Stimulated activated CD8-positive, alpha-beta memory T cell treated with anti-CD3 and anti-CD28 coated beads, Interleukin-15, amount 100 ng/mL, for 4 hours (primary cell): ENCODE measurements around the gene C2CD4A.
A peak's percentile ranks its signal among the peaks of the same experiment; 100 is the strongest.

Experiments
- DNase-seq, 2 donors: peaks; one replicate each; pipeline ENCODE4 v3.0.0-alpha.2; 2020; ENCODE audit warnings: low read depth in 2 of 2

C2CD4A gene

DNA sequence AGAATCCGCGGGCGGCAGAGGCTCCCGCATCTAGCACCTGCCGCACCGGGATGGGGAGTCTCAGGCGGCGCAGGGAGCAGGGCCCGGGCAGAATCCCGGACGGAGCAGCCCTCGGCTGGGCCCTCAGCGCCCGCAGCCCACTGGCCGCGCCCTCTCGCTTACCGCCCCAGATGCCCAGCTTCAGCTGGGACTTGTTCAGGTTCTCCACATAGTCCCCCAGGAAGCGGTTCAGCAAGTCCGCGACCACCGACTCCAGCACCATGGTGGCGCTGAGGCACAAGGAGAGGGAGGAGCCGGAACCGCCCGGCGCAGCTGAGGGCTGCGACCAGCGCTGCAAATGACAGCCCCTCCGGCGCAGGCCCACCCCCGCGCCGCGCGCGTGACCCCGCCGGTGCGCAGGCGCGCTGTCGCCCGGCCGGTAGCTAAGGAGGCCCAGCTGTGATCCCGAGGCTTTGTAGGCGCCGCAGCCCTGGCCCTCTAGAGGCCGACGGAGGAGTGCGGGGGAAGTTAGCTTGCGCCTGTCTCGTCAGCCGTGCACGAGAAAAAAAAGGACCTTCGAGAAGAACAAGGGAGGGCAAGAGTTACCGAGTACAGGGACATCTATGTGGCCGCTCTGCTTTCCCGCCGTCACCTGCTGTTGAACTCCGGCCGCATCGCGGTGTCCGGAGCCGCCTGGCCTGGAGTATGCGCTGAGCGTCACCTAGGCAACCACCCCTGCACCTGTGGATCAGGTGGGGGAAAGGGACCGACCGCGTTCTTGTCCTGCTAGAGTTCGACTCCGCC lies 6.5 kb upstream of the C2CD4A start, which contains the start of gene VPS13C:
Gene VPS13C, minus strand, starts transcription at position 335 of the 783 bp plus-strand sequence. Its CDS starts 73 bp downstream, at position 262.
- DNase-seq, result peak; percentile 82 to 90

DNA sequence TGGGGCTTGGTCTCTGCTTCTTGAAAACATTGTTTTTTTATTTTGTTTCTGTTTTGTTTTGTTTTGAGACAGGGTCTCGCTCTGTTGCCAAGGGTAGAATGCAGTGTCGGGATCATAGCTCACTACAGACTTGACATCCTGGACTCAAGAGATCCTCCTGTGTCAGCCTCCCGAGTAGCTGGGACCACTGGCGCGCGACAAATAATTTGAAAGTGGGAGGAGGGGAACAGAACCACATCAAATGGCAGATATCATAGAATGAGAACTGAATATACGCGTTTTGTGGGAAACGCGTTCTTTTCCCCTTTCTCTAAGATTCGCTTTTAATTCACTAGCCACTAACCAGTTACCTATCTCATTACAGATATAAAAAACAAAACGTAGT lies 5.9 kb upstream of the C2CD4A start:
- no peak for DNase-seq

DNA sequence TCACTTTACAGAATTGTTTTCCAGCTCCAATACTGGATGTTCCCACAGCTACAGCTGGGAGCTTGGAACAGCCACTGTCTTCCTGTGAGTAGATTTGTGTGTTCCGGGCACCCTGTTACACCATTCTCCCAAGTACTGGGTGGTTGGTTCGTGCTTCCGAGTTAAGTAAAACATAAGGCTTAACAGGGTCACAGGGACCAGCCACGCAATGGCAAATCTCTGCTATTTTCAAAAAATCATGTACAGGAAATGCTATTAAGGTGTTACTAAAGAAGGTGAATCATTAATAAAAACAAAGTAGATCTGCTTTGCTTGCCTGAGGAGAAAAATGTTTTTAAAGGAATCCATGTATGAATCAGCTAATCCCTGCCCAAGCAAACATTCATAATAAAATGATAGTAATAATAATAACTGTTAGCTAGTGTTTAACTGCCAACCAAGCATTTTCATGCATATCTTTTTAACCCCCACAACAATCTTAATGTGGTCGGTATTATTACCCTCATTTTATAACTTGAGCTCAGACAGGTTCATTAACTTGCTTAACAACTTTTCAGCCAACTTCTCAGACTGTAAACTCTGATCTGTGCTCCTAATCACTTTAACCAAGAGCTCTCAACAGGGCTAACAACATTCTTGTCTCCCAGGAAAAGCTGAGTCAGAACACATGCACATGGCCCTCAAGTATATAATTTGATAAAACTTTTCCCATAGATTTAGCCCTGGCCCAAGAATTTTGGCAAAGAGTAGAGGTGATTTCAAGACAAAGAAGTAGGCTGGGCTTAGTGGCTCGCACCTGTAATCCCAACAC lies 2.7 kb upstream of the C2CD4A start:
- DNase-seq, result no peak

DNA sequence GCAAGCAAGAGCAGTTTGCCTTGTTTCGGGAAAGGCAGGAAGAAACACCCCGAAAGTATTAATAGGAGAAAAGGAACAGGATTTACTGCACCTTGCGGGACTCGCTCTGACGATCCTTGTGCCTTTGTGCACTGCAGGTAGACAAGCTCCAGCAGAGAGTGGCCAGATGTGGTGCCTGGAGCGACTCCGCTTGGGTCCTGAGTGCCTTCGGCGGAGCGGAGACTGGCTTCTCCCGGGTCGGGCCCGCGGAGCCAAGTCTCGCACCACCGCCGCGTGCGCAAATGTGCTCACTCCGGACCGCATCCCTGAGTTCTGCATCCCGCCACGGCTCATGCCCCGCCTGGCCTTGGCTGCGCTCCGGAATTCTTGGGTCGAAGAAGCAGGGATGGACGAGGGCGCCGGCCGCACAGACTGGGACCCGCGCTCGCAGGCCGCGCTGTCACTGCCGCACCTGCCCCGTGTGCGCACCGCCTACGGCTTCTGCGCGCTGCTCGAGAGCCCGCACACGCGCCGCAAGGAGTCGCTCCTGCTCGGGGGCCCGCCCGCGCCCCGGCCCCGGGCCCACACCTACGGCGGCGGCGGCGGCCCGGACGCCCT lies 769 bp downstream of the C2CD4A start:
- peak in 1 of 2 donors; percentile 7 for DNase-seq

DNA sequence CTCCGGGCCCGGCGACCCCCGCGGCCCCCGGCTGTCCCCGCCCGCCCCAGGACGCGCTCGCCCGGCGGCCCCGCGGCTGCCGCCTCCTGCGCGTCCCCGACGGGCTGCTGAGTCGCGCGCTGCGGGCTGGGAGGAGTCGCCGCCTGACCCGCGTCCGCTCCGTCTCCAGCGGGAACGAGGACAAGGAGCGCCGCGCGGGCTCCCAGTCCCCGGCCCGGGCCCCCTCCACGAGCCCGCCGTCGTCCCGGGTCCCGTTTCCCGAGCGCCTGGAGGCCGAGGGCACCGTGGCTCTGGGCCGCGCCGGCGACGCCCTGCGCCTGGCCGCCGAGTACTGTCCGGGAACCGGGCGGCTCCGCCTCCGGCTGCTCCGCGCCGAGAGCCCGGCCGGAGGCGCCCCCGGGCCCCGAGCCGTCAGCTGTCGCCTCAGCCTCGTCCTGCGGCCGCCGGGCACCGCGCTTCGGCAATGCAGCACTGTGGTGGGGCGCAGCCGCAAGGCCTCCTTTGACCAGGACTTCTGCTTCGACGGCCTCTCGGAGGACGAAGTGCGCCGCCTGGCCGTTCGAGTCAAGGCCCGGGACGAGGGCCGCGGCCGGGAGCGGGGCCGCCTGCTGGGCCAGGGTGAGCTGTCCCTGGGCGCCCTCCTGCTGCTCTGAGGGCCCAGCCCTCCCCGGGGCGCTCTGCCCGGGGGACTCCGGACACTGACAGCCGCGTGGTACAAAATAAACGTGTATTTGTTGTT lies 1.5 kb downstream of the C2CD4A start:
- peak in 1 of 2 donors; percentile 4 for DNase-seq

DNA sequence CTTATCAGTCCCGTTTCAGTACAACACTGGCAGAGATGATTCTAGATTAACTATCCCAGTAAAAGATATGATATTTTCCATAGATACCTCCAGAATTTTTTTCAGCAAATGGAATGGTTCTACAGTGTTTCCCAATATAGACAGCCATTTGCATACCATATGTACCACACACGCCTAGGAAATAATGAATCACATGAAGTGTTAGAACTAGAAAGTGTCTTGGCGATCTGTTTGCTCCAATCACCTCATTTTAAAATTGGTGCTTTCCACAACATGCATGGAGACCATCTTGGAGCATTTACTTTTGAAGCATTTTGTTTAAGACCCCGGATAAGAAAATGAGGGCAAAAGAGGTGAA lies 2.0 kb downstream of the C2CD4A start:
- no peak for DNase-seq

DNA sequence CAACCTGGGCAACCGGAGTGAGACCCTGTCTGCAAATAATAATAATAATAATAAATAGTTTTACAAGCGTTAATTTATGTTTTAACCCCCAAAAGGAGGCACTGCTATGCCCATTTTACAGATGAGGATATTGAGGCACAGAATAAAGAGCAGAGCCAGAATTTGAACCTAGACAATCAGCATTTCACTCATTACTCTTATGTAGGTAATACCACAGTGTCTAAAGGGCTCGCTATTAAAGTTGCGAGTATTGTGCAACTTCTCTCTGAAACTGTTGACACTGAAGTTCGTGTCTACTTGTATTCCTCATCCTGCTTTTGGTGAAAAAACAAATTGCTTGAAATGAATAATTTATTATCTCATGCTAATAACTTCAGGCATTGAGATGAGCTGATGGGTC lies 2.8 kb downstream of the C2CD4A start:
- DNase-seq, result no peak

DNA sequence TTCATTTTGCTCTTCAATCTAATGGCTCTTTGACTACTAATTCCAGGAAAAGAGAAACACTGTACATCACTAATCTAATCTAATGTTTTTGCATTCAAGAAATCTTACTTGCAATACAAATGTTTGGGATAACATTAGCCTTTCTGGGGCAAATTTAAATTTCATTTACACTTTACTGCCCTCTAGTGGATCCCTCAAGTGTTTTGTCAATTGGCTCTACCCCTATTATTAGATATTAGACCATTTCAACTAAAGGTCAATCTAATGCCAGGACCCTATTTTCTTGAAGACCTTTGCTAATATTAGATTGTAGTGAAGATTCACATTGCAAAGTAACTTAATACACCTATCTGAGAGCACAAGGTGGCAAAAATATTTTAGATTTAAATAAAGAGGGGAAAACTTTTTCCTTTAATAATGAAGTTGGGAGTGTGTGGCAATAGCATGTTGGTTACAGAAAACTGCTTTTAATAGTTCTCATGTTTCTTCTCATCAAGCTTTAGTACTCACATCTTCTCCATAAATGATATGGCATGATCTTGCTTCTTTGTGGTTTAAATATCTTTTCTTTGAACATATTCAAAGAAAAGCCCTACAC lies 5.0 kb downstream of the C2CD4A start:
- DNase-seq, result no peak

DNA sequence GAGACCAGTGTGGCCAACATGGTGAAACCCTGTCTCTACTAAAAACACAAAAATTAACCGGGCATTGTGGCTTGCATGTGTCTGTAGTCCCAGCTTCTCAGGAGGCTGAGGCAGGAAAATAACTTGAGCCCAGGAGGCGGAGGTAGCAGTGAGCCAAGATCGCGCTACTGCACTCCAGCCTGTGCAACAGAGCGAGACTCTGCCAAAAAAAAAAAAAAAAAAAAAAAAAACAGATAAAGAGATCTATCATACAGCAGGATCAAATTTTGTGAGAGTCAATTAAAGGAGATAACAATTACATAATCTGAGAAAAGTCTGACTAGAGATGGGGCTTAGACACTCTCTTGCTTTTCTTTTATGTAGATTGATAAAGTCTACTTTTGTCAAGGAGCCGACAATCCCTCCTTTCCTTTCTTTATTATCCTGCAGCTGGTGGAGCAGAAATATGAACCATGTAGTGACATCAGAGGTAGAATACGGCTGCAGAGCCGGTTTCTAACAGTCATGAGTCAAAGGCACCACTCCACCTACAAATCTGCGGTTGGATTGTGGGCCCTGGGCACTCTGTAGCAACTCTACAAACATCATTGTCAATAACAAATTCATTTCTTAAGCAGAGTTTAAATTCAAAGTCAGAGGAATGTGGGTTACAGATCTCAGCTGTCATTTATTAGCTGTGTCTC lies 9.0 kb downstream of the C2CD4A start:
- DNase-seq, result no peak

DNA sequence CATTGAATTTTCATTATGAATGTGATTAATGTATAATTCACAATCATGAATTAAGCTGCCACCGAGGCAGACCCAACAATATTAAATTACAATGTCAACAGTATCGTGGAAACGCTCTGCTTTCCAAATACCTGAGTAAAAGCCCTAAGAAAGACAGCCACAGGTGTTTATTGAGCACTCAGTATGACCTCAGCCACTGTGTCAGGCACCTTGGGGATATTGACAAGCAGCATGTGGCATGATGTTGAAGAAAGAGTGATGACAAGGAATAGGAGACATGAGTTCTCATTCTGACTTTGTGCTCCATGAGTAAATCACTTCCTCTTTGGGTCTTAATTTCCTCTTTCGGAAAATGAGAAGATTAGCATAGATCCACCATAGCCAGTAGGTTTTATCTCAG lies 12.8 kb downstream of the C2CD4A start:
- DNase-seq, result no peak

DNA sequence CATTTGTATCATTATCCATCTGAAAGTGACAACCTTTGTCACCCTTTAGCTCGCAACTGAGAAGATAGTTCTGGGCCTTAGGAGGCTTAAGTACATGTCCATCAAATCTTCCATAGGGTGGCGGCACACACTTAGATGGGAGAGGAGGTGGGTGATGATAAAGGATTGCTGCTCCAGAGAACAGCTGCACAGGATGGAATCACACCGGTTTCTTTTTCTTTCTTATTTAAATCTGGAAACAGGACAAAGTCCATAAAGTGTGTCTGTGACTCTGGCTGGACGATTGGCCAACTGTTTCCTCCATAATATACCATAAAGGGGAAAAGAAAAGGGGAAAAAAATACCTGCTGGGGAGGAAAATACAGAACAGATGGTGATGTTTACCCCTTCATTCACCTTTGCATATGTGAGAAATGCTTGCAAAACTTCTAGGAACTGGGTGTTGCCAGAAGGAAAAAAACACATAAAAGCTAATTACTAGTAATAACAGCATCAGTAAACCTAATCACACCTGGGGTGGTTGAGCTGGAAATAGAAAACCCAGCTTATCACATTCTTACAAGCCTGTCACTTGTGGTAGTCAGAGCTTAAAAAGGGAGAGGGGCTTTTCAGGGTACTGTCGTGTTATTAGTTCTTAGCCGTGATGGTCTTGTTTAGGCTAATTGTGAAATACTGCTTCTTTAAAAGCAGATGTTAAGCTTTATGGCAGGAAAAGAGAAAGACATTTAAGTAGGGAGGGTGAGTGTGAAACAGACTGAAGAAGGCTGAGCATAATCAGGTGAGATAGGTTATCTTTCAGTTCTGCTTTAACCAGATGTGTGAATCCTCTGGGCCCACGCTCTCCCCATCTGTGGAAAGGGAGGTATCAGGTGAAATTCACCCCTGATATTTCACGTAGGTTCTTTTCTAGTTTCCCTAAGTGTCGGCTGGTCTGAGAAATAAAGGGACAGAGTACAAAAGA lies 16.7 kb downstream of the C2CD4A start:
- no peak for DNase-seq

DNA sequence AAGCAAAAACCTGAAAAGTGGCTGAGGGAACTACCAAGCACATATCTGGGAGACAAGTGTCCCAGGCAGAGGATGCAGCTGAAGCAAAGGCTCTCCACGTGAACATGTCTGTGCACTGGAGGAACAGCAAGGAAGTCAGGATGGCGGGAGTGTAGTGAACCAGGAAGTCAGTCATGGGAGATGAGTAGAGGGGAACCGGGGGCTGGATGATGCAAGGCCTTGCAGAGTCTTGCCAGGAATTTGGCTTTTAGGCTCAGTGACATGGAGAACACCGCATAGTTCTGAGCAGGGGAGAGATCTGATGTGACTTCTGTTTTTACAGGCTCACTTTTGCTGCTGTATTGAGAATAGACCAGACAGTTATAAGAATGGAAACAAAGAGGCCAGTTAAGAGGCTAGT lies 19.0 kb downstream of the C2CD4A start:
- no peak for DNase-seq

DNA sequence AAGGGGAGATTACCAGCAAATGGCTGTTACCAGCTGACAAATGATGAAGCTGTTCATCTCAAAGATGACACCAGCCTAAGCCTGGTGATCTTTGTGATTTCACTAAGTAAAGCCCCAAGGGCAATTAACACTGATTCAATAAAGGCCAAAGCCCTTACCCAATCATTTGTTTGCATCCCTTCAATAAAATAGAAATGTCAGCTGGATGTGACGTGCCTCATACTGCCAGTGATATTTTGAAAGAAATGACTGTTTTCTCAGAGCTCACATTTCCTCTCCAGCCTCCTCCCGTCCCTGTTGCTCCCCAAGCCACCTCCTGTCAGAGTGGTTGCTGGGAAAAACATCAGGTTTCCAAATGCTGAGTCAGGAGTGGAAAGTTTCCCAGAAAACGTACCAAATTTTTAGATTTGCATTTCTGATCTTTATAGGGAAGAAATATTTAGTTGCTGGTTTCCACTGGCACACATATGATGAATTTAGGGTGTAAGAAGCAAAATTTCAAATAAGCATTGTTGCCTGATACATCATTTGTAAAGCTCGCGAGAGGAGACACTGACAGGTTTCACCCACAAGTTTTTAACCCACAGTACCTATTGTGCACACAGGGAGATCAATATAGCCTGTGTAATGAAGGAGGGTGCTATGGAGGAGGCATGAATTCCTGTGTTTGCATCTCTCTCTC lies 21.0 kb downstream of the C2CD4A start:
- no peak for DNase-seq

DNA sequence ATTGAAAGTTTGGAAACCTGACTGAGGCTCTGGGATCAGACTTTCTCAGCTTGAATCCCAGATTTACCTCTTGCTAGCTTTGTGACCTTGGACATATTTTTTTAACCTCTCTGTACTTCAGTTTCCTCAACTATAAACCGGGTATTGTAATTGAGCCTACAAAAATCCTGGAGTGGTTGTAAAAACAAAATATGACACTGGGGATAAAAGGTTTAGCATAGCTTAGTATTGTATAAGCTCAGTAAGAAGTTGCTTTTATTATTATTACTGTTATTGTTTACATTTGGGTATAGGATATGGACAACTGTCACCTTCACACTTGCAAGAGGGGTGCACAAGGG lies 21.5 kb downstream of the C2CD4A start:
- no peak for DNase-seq

DNA sequence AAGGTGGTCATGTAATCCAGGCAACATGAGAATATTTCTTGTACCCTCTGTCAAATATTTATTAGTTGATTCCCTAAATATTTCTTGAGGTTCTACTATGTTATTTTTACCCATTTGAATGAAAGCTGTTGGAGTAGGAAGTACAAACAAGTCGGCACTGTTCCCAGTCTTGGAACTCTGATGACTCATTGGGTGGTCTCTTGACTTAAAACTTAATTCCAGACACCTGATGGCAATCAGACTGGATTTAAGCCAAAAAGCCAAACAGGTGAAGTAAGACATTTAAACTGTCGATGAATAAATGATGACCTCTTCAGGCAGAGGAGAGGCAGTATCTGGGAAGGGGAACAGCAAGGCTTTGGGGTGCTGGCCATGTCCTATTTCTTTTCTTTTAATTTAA lies 22.8 kb downstream of the C2CD4A start:
- DNase-seq, result no peak

DNA sequence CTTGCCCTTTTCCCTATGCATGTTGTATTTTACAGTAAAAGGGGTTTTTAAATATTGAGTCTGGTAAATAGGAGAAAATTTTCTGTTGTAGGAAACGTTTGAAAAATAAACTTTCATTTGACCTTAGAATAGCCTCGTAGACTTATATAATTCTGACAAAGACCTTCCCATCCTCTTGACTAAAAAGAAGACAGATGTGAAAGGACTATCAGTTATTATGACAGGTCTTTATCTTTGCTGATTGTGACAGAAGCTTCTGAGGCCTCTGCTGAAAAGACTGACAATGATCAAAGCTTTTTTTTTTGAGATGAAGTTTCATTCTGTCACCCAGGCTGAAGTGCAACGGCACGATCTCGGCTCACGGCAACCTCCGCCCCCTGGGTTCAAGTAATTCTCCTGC lies 24.2 kb downstream of the C2CD4A start:
- DNase-seq, result no peak

DNA sequence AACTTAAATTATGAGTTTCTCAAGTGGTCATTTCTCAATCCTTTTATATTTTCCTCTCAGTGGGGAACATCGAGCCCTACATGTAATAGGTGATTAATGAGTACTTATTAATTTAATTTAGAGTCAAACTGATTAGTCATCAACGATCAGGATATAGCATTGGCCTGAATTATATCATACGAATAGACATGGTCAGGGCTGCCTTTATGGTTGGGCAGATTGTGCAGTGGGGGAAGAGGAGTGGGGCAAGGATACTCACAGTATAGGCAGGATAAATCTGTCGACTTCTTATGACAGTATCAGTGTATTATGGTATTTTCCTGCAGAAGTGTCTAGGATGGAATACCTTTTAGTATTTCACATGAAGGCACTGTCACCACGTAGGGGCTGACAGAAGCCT lies 27.0 kb downstream of the C2CD4A start:
- DNase-seq, result no peak

DNA sequence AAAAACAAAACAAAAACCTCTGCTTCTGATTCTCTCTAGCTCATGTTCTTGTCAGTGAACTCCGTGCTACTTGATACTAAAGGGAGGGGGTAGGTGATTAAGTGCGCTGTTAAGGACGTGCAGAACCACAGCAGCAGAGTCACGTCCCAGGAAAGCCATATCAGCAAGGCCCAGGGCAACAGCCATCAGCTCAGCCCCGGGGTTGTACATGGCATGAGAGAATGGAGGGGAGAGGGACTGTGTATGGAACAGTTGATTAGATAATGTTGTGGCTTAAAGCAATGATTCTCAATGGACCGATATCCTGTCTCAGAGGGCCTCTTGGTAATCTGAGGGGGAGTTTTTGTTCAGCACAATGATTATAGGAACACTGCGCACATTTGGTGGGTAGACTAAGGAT lies 27.6 kb downstream of the C2CD4A start:
- DNase-seq, result no peak

DNA sequence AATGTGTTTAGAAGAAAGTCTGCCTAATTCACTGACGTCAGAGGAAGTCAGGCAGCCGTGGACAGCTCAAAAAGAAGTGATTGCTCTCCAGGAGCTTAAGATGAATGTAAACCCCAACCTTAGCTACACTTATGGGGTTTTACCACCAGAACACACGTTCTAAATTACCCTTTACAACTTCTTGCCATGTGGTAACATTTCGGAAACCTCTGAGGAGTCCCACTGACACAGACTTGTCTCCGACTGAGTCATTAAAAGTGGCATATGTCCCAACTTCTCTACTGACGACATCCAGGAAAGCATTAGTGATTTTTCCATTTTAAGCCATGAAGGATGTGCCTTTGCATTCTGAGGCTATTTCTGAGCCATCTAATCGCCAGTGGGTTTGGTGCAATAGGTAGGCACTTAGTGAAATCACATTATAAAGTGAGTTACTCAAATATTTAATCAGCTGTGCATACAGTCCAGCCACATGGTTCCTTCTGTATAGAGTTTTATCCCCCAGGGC lies 32.4 kb downstream of the C2CD4A start:
- no peak for DNase-seq
